Hematopoietic multipotent progenitor cell treated with erythropoietin and hydrocortisone succinate and interleukin-3 and kit ligand, for 4 days (in vitro differentiated cells): Measurements from ENCODE around the gene GRIK1.

ENCODE experiments used
- DNase-seq: peaks from one replicate; pipeline ENCODE4 v3.0.0-alpha.2; 2015

The GRIK1 gene

DNA sequence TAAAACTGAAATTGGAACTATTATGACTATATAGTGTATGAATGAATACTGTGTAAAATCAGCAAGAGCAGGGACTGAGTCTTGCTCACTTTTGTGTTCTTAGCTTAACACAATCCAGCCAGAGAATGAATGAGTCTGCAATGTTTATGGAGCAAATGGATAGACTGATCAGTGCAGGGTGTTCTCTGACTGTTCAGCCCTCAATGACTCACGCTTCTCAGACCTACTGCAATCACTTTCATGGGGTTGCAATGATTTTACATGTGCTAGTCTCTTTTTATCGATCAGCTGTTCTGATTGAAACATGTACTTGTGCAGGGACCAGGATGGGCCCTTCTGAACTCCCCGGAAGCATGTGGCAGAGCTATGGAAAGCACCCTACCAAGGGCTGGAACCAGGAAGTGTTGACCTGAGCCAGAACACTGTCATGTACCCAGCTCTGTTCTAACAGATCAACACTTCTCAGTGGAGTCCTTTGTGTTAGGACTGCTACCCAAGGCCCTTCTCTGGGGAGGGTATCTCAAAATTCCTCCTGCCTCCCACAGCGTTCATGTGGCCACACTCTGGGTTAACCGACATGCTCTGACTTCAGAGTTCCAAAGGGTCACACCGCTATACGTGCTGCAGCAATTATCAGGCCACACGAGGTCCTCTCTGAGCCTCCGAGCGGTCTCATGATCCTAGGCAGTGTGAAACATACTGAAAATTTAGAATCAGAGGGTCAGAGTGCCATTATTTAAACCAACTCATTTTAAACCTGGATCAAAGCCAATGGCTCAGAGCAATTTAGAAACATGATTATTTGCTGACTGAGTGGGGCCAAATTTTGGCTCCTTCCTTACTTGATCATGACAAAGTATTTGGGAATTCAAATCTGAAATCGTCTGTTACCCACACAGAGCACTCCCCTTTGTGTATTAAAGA is 35.2 kb downstream of the GRIK1 start:
- no peak for DNase-seq

- no peak for DNase-seq
Measured at GRCh38 chr21:29896884-29897283, 42.9 kb downstream of the GRIK1 start.

DNA sequence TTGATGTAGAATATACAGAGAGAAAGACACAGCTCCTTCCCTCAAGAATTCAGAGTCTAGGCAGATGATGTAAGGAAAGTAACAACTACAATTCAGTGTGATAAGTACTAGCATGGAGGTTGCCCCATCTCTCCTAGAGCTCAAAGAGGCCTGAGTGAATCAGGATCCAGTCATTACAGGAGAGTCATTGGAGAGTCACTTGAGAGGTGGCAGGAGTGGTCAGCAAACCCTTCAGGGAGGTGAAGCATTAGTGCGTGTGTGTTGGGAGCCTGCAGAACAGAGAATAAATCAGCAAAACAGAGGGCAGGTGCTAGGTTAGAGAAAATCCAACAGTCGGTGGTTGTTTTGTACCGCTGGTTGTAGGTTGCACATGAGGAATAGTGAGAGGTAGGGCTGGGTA is 46.1 kb downstream of the GRIK1 start:
- no peak for DNase-seq

DNA sequence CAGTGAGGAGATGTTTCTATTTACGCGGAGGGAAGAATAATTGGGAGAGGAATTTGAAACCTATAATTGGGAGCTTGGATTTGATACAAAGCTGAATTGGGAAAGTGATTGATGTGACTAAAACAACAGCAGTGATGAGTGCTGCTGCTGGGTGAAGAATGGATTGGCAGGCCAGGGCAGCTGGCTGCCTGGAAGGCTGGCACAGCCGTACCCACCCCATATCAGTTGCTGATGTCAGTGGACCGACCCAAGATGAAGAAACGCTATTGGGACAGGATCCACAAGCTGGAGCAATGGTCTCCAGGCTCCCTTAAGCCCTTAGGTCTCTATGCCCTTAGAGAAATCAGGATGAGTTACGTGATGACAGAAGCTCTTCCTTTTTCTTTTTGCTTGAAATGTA is 47.4 kb downstream of the GRIK1 start:
- DNase-seq = no peak

- DNase-seq = no peak
Measured at GRCh38 chr21:29888437-29888836, 51.4 kb downstream of the GRIK1 start.

- no peak for DNase-seq
Measured at GRCh38 chr21:29887313-29888009, 52.3 kb downstream of the GRIK1 start.

DNA sequence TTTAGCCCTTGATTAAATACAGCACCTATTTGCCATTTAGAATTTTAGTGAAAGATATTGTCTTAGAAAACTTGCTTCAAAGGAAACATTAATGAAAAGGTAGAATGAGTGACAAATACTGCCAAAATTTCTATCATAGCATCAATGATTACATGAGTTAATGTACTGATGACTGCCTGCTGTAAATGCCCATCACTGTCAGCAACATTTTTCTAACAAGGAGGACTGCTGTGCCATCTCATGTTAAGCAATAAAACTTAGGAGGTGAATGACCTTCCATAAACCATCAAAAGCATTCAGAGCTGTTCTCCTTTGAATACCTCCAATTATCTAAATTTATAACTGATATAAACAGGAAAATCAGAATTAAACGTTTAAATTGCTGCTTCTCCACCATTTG is 54.3 kb downstream of the GRIK1 start:
- DNase-seq = no peak

DNA sequence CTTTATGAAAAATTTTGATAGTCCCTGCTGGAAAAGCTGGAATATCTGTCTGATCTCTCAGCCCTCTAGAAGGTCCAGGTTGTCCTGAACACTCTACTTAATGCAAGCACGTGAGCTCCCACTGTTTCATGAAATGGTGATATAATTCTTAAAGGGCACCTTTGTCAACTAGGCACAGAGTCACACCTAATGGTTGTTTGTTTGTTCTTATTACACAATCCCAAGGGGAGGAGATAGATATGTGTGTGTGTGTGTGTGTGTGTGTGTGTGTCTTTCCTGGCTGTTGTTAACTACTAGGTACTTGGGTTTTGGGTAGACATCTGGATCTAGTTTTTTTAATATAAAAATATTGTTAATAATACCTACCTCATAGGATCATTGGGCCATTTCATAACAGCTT is 63.9 kb downstream of the GRIK1 start:
- no peak for DNase-seq

DNA sequence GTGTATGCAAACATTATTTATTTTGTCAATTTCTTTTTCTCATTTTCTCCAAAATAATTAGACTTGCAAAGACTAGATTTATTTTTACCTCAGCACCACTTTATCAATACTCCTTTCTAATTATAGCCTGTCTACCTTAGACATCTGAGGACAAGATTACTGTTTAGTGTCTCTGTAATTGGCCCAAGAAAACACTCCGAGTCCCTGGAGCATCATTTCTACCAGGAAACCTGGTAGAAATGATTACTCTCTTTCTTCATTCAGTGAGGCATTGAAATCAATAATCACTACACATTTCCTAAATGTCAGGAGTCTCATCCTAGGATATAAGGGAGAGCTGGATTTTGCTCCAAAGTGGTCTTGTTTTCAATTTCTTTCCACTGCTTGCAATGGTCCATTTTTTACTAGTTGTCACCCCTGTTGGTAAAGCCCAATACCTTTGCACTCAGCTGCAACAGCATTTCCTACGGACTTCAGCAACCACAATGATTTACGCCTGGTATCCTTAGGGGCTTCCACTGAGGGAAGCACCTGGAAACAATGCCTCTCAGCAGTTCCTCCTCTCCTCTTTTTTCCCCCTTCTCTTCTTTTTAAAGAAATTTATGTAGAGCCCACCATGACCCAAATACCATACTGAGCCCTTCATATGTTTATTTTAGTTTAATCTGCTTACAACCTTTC is 64.6 kb downstream of the GRIK1 start:
- no peak for DNase-seq

DNA sequence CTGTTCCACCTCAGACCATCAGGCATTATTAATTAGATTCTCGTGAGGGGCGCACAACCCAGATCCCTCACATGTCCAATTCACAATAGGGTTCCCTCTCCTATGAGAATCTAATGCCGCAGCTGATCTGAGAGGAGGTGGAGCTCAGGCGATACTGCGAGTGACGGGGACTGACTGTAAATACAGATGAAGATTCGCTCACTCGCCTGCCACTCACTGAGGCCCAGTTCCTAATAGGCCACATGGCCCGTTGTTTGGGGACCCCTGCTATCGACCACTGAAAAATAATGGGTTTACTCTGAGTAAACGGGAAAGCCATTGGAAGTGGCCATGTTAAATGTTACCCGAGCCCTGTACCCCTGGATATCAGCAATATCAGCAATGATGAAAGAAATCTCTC is 65.9 kb downstream of the GRIK1 start:
- no peak for DNase-seq

- DNase-seq = no peak
Measured at GRCh38 chr21:29870814-29871213, 69.0 kb downstream of the GRIK1 start.

DNA sequence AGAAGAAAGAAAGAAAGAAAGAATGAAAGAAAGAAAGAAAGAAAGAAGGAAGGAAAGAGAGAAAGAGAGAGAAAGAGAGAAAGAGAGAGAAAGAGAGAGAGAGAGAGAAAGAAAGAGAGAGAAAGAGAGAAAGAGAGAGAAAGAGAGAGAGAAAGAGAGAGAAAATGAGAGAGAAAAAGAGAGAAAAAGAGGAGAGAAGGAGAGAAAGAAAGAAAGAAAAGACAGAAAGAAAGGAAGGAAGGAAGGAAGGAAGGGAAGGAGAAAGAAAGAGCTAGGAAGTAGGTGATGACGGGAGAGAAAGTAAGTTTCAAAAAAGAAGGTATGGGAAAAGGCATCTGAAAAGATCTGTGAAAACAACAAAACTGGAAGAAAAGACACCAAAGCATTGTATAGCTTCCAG is 72.0 kb downstream of the GRIK1 start:
- no peak for DNase-seq

GRCh38 chr21:29860346-29860745 is 79.5 kb downstream of the GRIK1 start:
- DNase-seq = no peak

DNA sequence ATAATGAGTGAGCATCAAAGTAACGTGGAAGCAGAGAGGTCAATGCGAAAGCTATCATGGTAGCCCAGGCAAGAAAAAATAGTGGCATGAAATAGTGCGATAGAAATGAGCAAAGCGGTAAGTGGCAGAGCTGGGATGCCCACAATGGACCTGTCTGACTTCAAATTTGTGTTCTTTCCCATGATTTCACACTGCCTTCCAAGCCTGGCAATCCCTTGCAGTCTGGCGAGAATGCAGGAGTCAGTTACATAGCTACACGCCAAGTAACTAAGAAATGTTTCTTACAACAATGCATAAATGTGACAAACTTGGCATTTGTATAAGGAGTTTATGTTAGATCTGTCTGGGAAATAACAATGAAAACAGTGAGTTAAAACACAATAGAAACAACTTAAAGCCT is 82.6 kb downstream of the GRIK1 start:
- DNase-seq = no peak

DNA sequence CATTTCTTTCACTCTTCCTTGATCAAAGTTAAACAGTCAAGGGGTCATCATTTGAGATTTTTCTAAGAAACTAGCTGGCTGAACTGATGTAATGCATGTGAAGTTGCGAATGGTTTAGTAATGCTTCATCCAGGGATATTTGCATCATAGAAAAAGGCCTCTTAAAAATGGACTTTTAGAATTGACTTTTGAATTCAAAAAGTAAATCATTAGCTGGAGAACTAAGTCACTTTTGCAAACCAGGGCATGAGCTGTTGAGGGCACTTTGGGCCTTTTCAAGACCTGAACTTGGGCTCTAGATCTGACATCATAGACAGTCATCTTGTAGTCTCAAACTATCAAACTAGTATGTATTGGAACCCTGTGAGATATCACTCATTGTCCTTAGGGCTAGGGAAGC is 85.0 kb downstream of the GRIK1 start:
- DNase-seq = no peak

GRCh38 chr21:29851611-29852010 is 88.2 kb downstream of the GRIK1 start:
- peak; percentile 2 for DNase-seq

DNA sequence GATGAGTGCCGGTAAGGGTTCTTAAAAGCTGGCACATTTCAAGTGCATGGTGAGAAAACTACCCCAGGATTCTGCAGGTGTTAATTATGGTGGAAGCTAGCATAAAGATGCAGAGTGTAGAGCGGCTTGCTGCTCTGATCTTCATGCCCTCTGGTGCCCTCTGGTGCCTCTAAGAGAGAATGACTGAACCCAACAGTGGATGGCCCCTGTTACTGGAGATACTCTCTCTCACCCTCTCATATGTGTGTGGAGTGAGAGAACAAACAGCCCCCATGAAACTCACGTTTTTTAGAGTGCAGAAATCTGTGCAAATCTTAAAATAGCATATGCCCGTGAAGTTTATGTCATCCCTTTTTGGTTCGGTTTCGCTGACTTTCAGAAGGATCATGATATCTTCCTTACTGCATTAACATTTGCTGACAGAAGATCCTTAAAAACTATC is 90.0 kb downstream of the GRIK1 start:
- peak; percentile 86 for DNase-seq

- no peak for DNase-seq
Measured at GRCh38 chr21:29843804-29844203, 96.0 kb downstream of the GRIK1 start.

DNA sequence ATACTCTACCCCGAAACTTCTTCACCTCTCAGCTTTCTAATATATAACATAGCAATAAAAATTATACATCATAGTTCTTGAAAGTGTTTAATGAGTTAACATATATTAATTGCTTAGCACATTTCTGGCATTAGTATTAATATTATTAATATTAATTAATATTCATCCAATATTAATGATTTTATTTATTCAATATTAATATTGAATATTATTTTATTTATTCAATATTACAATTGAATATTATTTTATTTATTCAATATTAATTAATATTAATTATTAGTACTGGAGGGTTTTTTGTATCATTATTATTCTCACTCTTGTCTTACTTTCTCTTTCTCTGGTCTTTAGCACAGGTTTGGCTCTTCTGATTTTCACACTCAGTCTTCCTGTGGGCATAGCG is 105.2 kb downstream of the GRIK1 start:
- no peak for DNase-seq

- DNase-seq = no peak
Measured at GRCh38 chr21:29832217-29832616, 107.6 kb downstream of the GRIK1 start.

- no peak for DNase-seq
Measured at GRCh38 chr21:29829564-29830275, 110.1 kb downstream of the GRIK1 start.

- no peak for DNase-seq
Measured at GRCh38 chr21:29827647-29828046, 112.1 kb downstream of the GRIK1 start.

DNA sequence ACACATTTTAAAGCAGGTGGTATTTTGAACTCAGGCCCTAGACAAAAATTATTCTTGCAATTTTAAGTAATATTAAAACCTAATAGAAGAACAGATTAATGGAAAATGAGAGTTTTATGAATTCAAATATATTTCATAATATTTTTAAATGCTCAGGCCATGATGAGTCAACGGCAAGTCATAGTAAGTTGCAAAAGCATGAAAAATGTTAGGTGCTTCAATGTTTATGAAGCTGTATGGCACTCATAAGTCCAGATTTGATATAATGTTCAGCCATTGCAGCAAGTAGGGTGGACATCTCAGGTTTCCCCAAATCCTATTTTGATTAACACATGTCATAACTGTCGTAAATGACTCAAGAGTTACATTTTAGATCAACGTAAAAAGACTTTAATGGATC is 112.6 kb downstream of the GRIK1 start:
- no peak for DNase-seq
